HG02938 (cell line): ENCODE measurements around the gene RAD51.
"Not testable (repeated sequence)": the region's sequence is repeated elsewhere in the genome, so short reads cannot be mapped to it uniquely, and the experiment has no call there.

ENCODE experiments used
- ATAC-seq: cut with Tn5 transposase; IDR thresholded peaks from one replicate; pipeline ENCODE4 v1.9.1; 2021; ENCODE audit warnings: mild to moderate bottlenecking, moderate library complexity; ENCODE audit not compliant: unreplicated experiment

The RAD51 gene

DNA sequence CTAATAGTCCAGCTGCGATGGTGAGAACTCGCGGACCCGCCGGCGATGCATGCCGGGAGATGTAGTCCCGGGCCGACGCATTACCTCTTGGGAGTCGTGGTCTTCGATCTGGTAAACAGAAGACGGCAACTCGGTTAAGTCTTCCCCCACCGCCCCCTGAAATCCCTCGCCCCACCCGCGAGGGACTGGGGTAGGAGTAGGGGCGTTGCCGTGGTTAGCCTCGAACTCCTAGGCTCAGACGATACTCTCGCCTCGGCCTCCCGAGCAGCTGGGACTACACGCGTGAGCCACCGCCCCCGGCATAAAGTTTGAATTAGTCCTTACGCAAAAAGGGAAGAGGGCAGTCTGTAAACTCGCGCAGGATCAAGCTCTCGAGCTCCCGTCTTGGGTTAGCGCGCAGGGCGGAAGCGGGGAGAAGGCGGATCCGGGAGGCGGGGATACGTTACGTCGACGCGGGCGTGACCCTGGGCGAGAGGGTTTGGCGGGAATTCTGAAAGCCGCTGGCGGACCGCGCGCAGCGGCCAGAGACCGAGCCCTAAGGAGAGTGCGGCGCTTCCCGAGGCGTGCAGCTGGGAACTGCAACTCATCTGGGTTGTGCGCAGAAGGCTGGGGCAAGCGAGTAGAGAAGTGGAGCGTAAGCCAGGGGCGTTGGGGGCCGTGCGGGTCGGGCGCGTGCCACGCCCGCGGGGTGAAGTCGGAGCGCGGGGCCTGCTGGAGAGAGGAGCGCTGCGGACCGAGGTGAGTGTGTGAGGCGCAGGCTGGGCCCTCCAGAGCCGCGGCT lies at the start of gene RAD51:
TSS of gene RAD51 (plus strand) at position 487 of the 781 bp plus-strand sequence. CDS start 3,585 bp downstream, outside the sequence.
- peak; percentile 73 for ATAC-seq

- ATAC-seq = no peak
These were observed 47.5 kb upstream of the RAD51 start for GRCh38 chr15:40647523-40647922.

GRCh38 chr15:40650479-40650878 lies 44.5 kb upstream of the RAD51 start:
- no peak for ATAC-seq

- ATAC-seq = no peak
These were observed 34.3 kb upstream of the RAD51 start for GRCh38 chr15:40660686-40661085.

DNA sequence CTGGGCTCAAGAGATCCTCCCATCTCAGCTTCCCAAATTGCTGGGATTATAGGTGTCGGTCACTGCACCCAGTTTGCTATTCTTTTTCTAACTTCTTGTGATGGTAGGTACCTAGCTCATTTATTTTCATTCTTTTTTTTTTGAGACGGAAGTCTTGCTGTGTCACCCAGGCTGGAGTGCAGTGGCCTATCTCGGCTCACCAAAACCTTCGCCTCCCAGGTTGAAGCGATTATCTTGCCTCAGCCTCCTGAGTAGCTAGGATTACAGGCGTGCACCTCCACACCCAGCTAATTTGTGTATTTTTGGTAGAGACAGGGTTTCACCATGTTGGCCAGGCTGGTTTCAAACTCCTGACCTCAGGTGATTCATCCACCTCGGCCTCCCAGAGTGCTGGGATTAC lies 30.1 kb upstream of the RAD51 start:
- ATAC-seq = no peak

DNA sequence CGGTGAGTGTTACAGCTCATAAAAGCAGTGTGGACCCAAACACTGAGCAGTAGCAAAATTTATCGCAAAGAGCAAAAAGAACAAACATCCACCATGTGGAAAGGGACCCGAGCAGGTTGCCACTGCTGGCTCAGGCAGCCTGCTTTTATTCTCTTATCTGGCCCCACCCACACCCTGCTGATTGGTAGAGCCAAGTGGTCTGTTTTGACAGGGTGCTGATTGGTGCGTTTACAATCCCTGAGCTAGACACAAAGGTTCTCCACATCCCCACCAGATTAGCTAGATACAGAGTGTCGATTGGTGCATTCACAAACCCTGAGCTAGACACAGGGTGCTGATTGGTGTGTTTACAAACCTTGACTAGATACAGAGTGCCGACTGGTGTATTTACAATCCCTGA lies 18.7 kb upstream of the RAD51 start:
- not testable (repeated sequence) for ATAC-seq

DNA sequence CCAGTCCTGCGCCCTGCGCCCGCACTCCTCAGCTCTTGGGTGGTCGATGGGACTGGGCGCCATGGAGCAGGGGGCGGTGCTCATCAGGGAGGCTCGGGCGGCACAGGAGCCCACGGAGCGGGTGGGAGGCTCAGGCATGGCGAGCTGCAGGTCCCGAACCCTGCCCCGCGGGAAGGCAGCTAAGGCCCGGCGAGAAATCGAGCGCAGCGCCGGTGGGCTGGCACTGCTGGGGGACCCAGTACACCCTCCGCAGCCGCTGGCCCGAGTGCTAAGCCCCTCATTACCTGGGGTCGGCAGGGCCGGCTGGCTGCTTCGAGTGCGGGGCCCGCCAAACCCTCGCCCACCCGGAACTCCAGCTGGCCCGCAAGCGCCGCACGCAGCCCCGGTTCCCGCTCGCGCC lies 18.1 kb upstream of the RAD51 start:
- ATAC-seq = not testable (repeated sequence)

- no peak for ATAC-seq
These were observed 14.8 kb upstream of the RAD51 start for GRCh38 chr15:40680151-40680550.

GRCh38 chr15:40680959-40681358 lies 14.0 kb upstream of the RAD51 start:
- not testable (repeated sequence) for ATAC-seq

DNA sequence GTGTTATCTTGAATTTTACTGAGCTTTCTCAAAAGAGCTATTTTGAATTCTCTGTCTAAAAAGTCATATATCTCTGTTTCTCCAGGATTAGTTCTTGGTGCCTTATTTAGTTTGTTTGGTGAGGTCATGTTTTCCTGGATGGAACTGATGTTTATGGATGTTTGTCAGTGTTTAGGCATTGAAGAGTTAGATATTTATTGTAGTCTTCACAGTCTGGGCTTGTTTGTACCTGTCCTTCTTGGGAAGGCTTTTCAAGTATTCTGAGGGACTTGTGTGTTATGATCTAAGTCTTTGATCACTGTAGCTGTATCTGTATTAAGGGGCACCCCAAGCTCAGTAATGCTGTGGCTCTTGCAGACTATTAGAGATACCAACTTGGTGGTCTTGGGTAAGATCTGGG lies 10.6 kb upstream of the RAD51 start:
- ATAC-seq = no peak

GRCh38 chr15:40685376-40685775 lies 9.6 kb upstream of the RAD51 start:
- no peak for ATAC-seq

DNA sequence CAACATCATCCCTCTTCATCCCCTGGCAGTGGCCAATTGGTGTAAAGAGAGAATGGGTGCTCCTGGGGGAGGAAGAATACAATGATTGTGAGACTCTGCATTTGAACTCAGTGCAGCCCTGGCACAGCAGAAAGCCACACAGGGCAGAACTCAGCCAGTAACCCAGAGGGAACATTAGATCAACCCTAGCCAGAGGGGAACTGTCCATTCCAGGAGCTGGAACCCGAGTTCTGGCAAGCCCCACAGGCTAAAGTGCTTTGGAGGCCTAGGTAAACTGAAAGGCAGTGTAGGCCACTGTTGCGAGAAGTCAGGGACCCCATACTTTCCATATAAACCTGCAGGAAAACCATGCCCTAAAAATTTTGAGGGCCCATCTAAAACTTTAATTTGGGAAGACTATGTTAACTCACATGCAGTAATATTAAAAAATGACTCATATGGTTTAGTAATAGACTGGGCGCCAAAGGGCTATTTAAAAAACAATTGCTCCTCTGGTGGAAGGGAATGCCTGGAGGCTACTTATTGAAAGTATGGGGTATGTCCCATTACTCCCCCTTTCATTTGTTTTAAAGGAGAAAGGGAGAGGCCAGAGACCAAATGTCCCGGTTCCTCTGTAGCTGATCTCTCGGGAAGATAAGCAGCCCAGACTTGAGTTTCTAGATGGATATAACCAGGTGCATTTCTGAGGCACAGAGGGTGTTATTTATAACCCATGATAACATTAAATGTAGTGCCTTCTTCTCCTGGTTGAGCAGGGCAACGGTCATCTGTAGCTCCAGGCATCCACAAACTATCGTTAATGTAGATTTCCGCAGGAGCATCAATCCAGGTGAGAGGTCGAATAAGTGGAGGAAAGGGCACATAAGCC lies 5.8 kb upstream of the RAD51 start:
- no peak for ATAC-seq

- ATAC-seq = no peak
These were observed 3.2 kb upstream of the RAD51 start for GRCh38 chr15:40691737-40692136.

DNA sequence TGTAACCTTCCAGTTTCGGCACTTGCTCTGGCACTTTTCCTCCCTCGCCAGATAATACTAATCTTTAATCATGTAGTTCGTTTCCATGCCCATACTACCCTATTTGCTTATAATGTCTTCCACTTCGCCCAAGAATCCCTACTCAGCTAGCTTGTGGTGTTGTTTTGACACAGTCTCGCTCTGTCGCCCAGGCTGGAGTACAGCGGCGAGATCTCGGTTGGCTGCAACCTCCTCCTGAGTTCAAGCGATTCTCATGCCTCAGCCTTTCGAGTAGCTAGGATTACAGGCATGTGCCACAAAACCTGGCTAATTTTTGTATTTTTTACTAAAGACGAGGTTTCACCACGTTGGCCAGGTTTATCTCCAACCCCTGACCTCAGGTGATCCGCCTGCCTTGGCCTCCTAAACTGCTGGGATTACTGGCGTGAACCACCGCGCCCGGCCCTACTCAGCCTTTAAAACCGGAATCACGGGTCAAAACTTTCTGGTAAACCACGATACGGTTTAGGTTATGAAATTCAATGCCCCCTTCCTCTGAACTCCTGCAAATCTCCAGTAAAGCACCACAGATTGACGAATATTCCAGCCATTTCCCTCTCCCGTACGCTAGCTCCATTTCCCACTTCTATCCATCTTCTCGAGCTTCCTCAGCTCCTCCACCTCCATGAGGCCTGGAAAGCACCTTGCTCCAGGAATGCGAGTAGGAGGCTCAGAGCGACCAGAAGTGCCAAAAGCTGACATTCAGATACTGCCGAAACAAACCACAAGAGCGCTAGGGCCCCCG lies 878 bp upstream of the RAD51 start:
- no peak for ATAC-seq

GRCh38 chr15:40695469-40695890 lies 506 bp downstream of the RAD51 start:
- ATAC-seq = peak; percentile 34

DNA sequence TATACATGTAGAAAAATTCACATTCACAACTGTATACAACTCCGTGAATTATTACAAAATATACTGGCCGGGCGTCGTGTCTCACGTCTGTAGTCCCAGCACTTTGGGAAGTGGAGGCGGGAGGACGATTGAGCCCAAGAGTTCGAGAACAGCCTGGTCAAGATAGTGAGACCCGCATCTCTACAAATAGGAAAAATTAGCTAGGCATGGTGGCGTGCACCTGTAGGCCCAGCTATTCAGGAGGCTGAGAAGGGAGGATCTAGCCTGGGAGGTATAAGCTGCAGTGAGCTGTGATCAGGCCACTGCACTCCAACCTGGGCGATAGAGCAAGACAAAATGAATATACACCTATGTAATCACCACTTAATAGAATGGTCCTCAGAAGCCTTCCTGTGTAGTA lies 1.3 kb downstream of the RAD51 start:
- no peak for ATAC-seq

- no peak for ATAC-seq
These were observed 2.9 kb downstream of the RAD51 start for GRCh38 chr15:40697916-40698315.

GRCh38 chr15:40702077-40702476 lies 7.1 kb downstream of the RAD51 start:
- no peak for ATAC-seq

- ATAC-seq = no peak
These were observed 11.1 kb downstream of the RAD51 start for GRCh38 chr15:40706121-40706520.

- no peak for ATAC-seq
These were observed 19.2 kb downstream of the RAD51 start for GRCh38 chr15:40714144-40714543.

DNA sequence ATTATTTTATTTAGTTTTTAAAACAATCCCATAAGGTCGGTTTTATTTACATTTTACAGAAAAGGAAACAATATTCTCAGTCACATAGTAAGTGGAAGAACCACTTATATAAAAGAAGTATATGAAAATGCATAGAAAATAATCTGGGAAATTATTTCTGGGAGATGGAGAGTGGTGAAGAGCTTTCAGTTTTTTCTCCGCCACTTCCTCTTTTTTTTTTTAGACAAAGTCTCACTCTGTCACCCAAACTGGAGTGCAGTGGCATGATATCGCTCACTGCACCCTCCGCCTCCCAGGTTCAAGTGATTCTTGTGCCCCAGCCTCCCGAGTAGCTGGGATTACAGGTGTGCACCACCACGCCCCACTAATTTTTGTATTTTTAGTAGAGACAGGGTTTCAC lies 21.2 kb downstream of the RAD51 start:
- ATAC-seq = no peak
